Measurements from ENCODE around the gene NPR1.
"Not testable (repeated sequence)": the region's sequence is repeated elsewhere in the genome, so short reads cannot be mapped to it uniquely, and the experiment has no call there.

NPR1 gene

DNA sequence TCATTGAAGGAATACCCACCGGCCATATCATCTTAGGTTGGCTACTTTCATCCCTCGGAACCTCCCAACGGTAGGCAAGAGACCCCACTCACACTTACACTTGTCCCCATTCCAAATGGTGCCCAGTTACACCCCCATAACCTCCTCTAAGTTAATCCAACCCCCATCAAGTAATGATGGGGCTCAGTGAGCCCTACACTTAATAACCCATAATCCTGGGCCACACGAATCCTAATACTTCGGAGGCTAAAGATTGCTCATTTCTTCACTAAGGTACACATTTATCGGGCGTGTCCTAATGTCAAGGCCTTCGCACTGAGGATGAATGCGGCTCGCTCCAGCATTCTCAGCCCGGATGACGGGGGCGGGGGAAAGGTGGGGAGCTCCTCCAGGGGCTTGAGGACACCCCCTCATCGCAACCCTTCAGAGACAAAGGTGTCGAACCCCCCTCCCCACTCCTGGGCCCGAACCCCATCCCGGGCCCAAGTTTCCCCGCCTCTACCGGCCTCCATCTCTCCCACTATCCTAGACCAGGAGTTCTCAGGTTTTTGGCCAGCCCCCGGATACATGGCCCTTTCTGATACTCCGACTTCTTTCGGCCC lies 8.1 kb upstream of the NPR1 start:
- no peak for DNase-seq (ENCODE audit: extremely low spot score)
- CTCF ChIA-PET: no interaction called here
- TF ChIP-seq HDGF (IDR thresholded peaks at IDR 0.05; ENCODE audit: borderline replicate concordance) (no peak), L3MBTL2 (conservative IDR thresholded peaks at IDR 0.05) (no peak), FOXA1 (IDR thresholded peaks at IDR 0.05) (no peak), ZNF384 (IDR thresholded peaks at IDR 0.05) (no peak), SP1 (IDR thresholded peaks at IDR 0.05) (no peak), TARDBP (IDR thresholded peaks at IDR 0.05) (no peak), NFRKB (IDR thresholded peaks at IDR 0.05) (no peak), SUZ12 (IDR thresholded peaks at IDR 0.05) (no peak), LEF1 (IDR thresholded peaks at IDR 0.05; ENCODE audit: borderline replicate concordance) (no peak), FOXM1 (IDR thresholded peaks at IDR 0.05; ENCODE audit: borderline replicate concordance) (no peak), BHLHE40 (IDR thresholded peaks at IDR 0.05; ENCODE audit: borderline replicate concordance) (no peak), FOXK2 (IDR thresholded peaks at IDR 0.05) (no peak), ARNT (IDR thresholded peaks at IDR 0.05) (no peak), ELF4 (IDR thresholded peaks at IDR 0.05) (no peak), CTBP1 (IDR thresholded peaks at IDR 0.05; ENCODE audit: borderline replicate concordance) (no peak)
- TF ChIP-seq, protein P1, sequence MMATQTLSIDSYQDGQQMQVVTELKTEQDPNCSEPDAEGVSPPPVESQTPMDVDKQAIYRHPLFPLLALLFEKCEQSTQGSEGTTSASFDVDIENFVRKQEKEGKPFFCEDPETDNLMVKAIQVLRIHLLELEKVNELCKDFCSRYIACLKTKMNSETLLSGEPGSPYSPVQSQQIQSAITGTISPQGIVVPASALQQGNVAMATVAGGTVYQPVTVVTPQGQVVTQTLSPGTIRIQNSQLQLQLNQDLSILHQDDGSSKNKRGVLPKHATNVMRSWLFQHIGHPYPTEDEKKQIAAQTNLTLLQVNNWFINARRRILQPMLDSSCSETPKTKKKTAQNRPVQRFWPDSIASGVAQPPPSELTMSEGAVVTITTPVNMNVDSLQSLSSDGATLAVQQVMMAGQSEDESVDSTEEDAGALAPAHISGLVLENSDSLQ (IDR thresholded peaks at IDR 0.05): no peak
- POLR2A ChIA-PET: interaction anchor here (3.0 kb wide), 1 partner anchor 36 kb away, joined by 20 read pairs; the partner anchor contains the start of gene CHTOP

DNA sequence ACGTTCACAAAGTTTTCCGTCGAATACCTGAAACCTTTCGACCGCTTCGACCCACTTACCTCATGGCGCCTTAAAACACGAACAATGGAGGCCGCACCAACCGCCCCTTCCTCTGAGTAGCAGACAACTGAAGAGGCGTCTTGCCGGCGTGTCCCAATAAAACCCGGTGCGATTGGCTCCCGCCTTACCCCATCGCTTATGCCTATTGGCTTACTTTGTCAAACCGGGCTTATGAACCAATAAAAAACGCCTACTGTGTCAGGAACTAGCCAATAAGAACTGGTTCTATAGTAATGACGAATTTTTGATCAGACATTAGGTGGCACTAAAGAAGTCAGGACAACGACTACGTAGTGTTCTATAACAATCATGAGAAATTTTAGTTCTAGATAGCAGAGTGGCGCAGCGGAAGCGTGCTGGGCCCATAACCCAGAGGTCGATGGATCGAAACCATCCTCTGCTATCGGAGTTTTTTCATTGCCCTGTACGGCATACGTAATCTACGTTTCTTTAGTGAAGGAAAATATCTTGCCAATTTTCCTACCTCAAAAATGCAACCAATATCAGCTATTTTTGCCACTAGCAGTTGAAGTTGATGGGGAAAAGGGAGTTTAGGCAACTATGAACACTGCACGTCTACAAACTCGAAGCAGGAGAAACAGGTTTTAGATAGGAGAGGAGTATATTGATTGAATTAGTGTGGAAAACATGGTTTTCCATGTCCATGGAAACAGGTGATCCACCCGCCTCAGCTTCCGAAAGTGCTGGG lies 7.4 kb upstream of the NPR1 start, which contains the start of gene ILF2:
TSS of gene ILF2 (minus strand) at position 135 of the 769 bp plus-strand sequence. CDS start at position 64, 71 bp downstream.
- ChIA-PET CTCF (interaction anchor here (0.7 to 1.8 kb wide), 5 partner anchors 10 to 332 kb away, joined by 3 to 4 read pairs (median 4); no protein-coding TSS in a partner anchor), POLR2A (interaction anchor here (0.8 to 3.0 kb wide), 7 partner anchors 12 to 113 kb away, joined by 3 to 20 read pairs (median 3); partner anchors contain the start of genes CHTOP, INTS3 and S100A13)
- TF ChIP-seq ELF4 (IDR thresholded peaks at IDR 0.05): peak; percentile 17; the same call in 1 of the 2 replicates
- no peak for TF ChIP-seq SUZ12 (IDR thresholded peaks at IDR 0.05)
- peak; percentile 70 for TF ChIP-seq NFRKB (IDR thresholded peaks at IDR 0.05)
- TF ChIP-seq TARDBP (IDR thresholded peaks at IDR 0.05): peak; percentile 63; the same call in 1 of the 2 replicates
- TF ChIP-seq CTBP1 (IDR thresholded peaks at IDR 0.05; ENCODE audit: borderline replicate concordance): peak; percentile 9; the same call in 1 of the 2 replicates
- peak; percentile 80 for TF ChIP-seq ZNF384 (IDR thresholded peaks at IDR 0.05)
- TF ChIP-seq ARNT (IDR thresholded peaks at IDR 0.05): no peak; the same call in 1 of the 2 replicates
- TF ChIP-seq LEF1 (IDR thresholded peaks at IDR 0.05; ENCODE audit: borderline replicate concordance): no peak
- TF ChIP-seq FOXK2 (IDR thresholded peaks at IDR 0.05): no peak
- TF ChIP-seq L3MBTL2 (conservative IDR thresholded peaks at IDR 0.05): peak; percentile 90
- TF ChIP-seq FOXA1 (IDR thresholded peaks at IDR 0.05): no peak
- no peak for TF ChIP-seq HDGF (IDR thresholded peaks at IDR 0.05; ENCODE audit: borderline replicate concordance)
- TF ChIP-seq SP1 (IDR thresholded peaks at IDR 0.05): no peak
- no peak for TF ChIP-seq BHLHE40 (IDR thresholded peaks at IDR 0.05; ENCODE audit: borderline replicate concordance)
- TF ChIP-seq FOXM1 (IDR thresholded peaks at IDR 0.05; ENCODE audit: borderline replicate concordance): peak; percentile 64; the same call in 1 of the 2 replicates
- TF ChIP-seq, protein P1 (IDR thresholded peaks at IDR 0.05): peak; percentile 50; the same call in 1 of the 2 replicates
- DNase-seq (ENCODE audit: extremely low spot score): peak; percentile 99

DNA sequence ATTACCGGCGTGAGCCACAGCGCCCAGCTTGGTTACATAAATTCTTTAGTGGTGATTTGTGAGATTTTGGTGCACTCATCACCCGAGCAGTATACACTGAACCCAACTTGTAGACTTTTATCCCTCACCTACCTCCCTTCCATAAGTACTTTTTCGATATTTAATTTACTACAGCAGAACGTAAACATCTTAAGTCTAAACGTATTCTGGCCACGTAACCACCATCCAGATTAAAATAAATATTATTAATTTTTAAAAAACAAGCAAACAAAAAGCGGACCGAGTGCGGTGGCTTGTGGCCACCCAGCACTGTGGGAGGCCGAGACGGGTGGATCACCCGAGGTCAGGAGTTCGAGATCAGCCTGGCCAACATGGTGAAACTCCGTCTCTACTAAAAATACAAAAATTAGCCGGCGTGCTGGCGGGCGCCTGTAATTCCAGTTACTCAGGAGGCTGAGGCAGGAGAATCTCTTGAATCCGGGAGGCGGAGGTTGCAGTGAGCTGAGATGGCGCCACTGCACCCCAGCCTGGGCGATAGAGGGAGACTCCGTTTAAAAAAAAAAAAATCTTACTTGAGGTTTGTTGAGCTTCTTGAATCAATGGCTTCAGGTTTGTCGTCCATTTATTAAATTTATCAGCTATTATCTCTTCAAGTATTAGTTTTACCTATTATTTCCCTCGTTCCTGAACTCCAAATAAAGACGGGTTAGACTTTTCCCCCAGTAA lies 6.7 kb upstream of the NPR1 start:
- ChIA-PET POLR2A (interaction anchor here (0.7 to 3.0 kb wide), 14 partner anchors 12 to 323 kb away, joined by 3 to 20 read pairs (median 3); partner anchors contain the start of genes CHTOP, INTS3 and S100A13), CTCF (interaction anchor here (0.6 to 1.8 kb wide), 10 partner anchors 9 to 333 kb away, joined by 3 to 9 read pairs (median 4); no protein-coding TSS in a partner anchor)
- not testable (repeated sequence) for DNase-seq (ENCODE audit: extremely low spot score)
- TF ChIP-seq ZNF384 (IDR thresholded peaks at IDR 0.05): peak; percentile 82

DNA sequence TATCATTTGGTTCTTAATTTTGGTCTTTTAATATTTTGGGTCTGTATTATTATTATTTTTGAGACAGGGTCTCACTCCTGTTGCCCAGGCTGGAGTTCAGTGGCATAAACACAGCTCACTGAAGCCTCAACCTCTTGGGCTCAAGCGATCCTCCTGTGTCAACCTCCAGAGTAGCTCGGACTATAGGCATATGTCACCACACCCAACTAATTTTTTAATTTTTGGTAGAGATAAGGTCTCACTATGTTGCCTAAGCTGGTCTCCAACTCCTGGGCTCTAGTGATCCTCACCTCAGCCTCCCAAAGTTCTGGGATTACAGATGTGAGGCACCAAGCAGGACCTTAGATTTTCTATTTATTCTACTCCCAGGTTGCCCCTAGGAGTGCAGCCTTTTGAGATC lies 5.0 kb upstream of the NPR1 start:
- ChIA-PET CTCF (no interaction called here), POLR2A (interaction anchor here (1.1 kb wide), 1 partner anchor 317 kb away, joined by 4 read pairs; the partner anchor contains the start of gene RPS27)
- no peak for DNase-seq (ENCODE audit: extremely low spot score)
- TF ChIP-seq LEF1 (IDR thresholded peaks at IDR 0.05; ENCODE audit: borderline replicate concordance) (no peak), CTBP1 (IDR thresholded peaks at IDR 0.05; ENCODE audit: borderline replicate concordance) (no peak), TARDBP (IDR thresholded peaks at IDR 0.05) (no peak), BHLHE40 (IDR thresholded peaks at IDR 0.05; ENCODE audit: borderline replicate concordance) (no peak), ZNF384 (IDR thresholded peaks at IDR 0.05) (no peak), FOXM1 (IDR thresholded peaks at IDR 0.05; ENCODE audit: borderline replicate concordance) (no peak), FOXK2 (IDR thresholded peaks at IDR 0.05) (no peak), NFRKB (IDR thresholded peaks at IDR 0.05) (no peak), L3MBTL2 (conservative IDR thresholded peaks at IDR 0.05) (no peak), SUZ12 (IDR thresholded peaks at IDR 0.05) (no peak), HDGF (IDR thresholded peaks at IDR 0.05; ENCODE audit: borderline replicate concordance) (no peak), SP1 (IDR thresholded peaks at IDR 0.05) (no peak), ELF4 (IDR thresholded peaks at IDR 0.05) (no peak), ARNT (IDR thresholded peaks at IDR 0.05) (no peak), FOXA1 (IDR thresholded peaks at IDR 0.05) (no peak)
- TF ChIP-seq, protein P1 (IDR thresholded peaks at IDR 0.05): no peak

Data from HEK293T (cell line).